ENCODE measurements around the gene CRX.
A peak's percentile ranks its signal among the peaks of the same experiment; 100 is the strongest.
"Not testable (repeated sequence)": the region's sequence is repeated elsewhere in the genome, so short reads cannot be mapped to it uniquely, and the experiment has no call there.

Gene CRX

GRCh38 chr19:47821460-47822020 is at the start of gene CRX:
Gene CRX, plus strand, starts transcription at chr19:47821937. Its CDS starts 12,507 bp downstream, at chr19:47834444.
- TF ChIP-seq CTCF (IDR thresholded peaks at IDR 0.05; ENCODE audit: borderline replicate concordance, control extremely low read depth, extremely low read depth, insufficient read depth, missing control alignments), result no peak
- in situ Hi-C loops (cut with MboI; ENCODE audit: low sequenced_read_pairs, unreplicated experiment), result no loop called here
- no peak for DNase-seq (ENCODE audit: low spot score)

DNA sequence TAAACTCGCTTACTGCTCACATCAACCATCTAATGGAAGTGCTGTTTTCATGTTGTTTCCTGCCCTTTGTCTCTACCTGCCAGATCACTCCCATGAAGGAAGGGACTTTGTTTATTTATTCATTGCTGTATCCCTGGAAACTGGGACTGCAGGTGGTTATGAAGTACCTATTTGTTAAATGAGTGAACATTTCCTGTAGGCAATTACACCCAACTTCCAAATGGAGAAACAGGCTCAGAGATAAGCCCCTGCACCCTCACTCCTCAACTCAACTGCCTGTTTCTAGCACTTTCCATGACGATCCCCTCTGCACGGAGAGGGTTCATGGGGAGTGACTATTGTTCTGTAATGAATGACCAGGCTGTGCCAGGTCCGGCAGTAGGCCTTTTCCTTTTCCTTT is 45.2 kb upstream of the CRX start:
- TF ChIP-seq CTCF (IDR thresholded peaks at IDR 0.05; ENCODE audit: borderline replicate concordance, control extremely low read depth, extremely low read depth, insufficient read depth, missing control alignments), result no peak
- no peak for DNase-seq (ENCODE audit: low spot score)
- in situ Hi-C loops (cut with MboI; ENCODE audit: low sequenced_read_pairs, unreplicated experiment), result no loop called here

- DNase-seq (ENCODE audit: low spot score); in situ Hi-C loops (cut with MboI; ENCODE audit: low sequenced_read_pairs, unreplicated experiment): not testable (repeated sequence)
These were observed 44.3 kb upstream of the CRX start for GRCh38 chr19:47777245-47778048.

DNA sequence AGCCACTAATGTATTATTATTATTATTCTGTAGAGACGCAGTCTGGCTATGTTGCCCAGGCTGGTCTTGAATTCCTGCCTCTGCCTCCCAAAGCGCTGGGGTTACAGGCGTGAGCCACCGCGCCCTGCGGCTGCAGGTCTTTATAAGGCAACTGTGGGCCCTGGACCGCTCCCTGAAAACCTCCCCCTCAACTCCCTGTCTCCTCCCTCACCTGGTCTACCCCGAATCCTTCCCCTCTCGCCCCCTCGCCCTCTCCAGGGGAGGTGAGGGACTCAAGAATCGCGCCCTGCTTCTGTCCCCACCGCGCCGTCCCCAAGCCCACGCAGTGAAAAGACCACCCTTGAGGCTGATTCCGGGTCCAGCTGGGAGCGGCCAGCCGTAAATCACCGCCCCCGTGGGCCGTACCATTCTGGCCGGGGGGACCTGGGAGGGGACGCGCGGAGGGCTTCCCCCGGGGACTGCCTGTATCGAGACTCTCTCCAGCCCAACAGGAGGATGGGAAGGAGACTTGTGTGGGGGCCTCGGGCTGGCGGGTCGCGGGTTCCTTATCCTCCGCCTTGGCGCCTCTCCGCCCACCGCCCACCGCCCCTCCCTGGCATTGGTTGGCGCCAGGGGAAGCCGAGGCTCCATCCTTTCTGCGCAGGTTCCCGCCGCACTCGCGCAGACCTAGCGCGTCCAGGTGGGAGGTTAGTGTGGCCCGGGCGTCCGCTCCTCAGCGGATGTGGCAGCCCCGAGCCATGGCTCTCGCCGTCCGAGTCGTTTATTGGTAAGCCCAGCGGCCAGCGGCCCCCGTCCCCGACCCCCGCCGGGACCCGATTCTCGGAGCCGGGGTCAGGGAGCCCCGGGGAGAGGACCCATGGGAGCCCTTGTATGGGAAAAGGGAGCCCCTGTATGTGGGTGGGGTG is 43.4 kb upstream of the CRX start, which contains the start of gene SELENOW:
Gene SELENOW (plus strand): TSS at position 655 of the 905 bp plus-strand sequence. CDS start 83 bp downstream, at position 738.
- TF ChIP-seq CTCF (IDR thresholded peaks at IDR 0.05; ENCODE audit: borderline replicate concordance, control extremely low read depth, extremely low read depth, insufficient read depth, missing control alignments), result no peak
- DNase-seq (ENCODE audit: low spot score), result peak; percentile 97
- in situ Hi-C loops (cut with MboI; ENCODE audit: low sequenced_read_pairs, unreplicated experiment), result no loop called here

DNA sequence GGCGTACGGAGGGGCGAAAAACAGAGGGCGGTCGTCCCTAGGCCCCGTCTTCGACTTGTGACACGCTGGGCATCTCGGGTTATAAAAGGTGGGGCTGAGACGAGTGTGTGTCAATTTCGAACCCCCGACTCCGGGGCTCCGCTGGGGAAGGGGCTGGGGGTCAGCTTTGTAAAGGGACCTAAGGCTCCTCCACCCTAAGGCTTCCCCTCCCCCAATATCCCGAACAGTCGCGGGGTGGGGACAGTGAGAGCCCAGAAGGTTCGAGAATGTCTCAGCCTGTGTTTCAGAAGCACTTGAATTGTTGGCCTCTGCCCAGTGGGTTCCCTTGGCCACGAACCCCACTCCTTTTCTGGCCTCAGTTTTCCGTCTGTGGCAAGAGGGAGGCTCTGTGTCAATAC is 42.8 kb upstream of the CRX start:
- in situ Hi-C loops (cut with MboI; ENCODE audit: low sequenced_read_pairs, unreplicated experiment), result no loop called here
- TF ChIP-seq CTCF (IDR thresholded peaks at IDR 0.05; ENCODE audit: borderline replicate concordance, control extremely low read depth, extremely low read depth, insufficient read depth, missing control alignments), result no peak
- no peak for DNase-seq (ENCODE audit: low spot score)

- TF ChIP-seq CTCF (IDR thresholded peaks at IDR 0.05; ENCODE audit: borderline replicate concordance, control extremely low read depth, extremely low read depth, insufficient read depth, missing control alignments), result no peak
- no peak for DNase-seq (ENCODE audit: low spot score)
- in situ Hi-C loops (cut with MboI; ENCODE audit: low sequenced_read_pairs, unreplicated experiment), result no loop called here
These were observed 42.1 kb upstream of the CRX start for GRCh38 chr19:47779524-47780214.

Data from GM13976 (cell line).